Brain microvascular endothelial cell (primary cell): Measurements from ENCODE around the gene SLF1.

ENCODE experiments used
- DNase-seq: peaks from one replicate; pipeline ENCODE4 v3.0.0-alpha.2; 2020
- H3K27ac ChIP-seq: fragments of 250-450 bp; sonication (Bioruptor Pico); 2 replicates; pipeline ENCODE4 v1.5.1; 2020; ENCODE audit warnings: mild to moderate bottlenecking, moderate library complexity
- H3K27me3 ChIP-seq: fragments of 250-450 bp; sonication (Bioruptor Pico); replicated peaks from 2 replicates; pipeline ENCODE4 v1.5.1; 2020; ENCODE audit warnings: mild to moderate bottlenecking
- H3K36me3 ChIP-seq: fragments of 250-450 bp; sonication (Bioruptor Pico); replicated peaks from 2 replicates; pipeline ENCODE4 v1.5.1; 2020; ENCODE audit warnings: mild to moderate bottlenecking
- H3K4me3 ChIP-seq: 2 replicates; pipeline ENCODE4 v1.5.1; 2011; ENCODE audit warnings: low read depth, mild to moderate bottlenecking, control low read depth, low read length, moderate library complexity
- in situ Hi-C: cut with HindIII; loops from 2 replicates; pipeline ENCODE4 v1.10.0; 2017; ENCODE audit warnings: low sequenced_read_pairs, low pct_ligation_motif_present
- TF ChIP-seq, protein P1 (sequence below): IDR thresholded peaks from 2 replicates; pipeline ENCODE4 v1.5.1; 2011; ENCODE audit warnings: low read depth, mild to moderate bottlenecking, moderate library complexity, low read length, control low read depth, inconsistent platforms; ENCODE audit errors: missing control alignments

Gene SLF1

DNA sequence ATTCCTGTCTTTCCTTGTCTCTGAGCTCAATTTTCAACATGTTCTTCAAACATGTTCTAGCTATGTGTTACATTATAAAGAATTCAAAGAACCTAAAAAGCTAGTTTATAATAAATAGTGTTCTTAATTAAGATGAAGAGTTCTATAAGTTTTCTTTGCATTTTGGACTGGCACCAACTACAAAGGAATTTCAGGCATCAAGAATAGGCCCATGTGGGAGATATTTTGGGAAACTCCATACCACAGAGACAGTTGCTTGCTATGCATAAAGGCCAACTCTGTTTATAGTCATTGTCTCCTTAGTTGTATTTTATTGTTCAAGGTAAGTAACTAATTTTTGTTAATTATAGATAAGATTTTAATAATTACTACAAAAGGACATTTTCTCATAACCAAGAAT lies 4.5 kb downstream of the SLF1 start:
- H3K36me3 ChIP-seq = no peaks in the 10 kb centered on the region
- no peaks in the 10 kb centered on the region for H3K27me3 ChIP-seq
- in situ Hi-C loops = no loop called here
- H3K4me3 ChIP-seq = no peak overlapping the region
- TF ChIP-seq, protein P1, sequence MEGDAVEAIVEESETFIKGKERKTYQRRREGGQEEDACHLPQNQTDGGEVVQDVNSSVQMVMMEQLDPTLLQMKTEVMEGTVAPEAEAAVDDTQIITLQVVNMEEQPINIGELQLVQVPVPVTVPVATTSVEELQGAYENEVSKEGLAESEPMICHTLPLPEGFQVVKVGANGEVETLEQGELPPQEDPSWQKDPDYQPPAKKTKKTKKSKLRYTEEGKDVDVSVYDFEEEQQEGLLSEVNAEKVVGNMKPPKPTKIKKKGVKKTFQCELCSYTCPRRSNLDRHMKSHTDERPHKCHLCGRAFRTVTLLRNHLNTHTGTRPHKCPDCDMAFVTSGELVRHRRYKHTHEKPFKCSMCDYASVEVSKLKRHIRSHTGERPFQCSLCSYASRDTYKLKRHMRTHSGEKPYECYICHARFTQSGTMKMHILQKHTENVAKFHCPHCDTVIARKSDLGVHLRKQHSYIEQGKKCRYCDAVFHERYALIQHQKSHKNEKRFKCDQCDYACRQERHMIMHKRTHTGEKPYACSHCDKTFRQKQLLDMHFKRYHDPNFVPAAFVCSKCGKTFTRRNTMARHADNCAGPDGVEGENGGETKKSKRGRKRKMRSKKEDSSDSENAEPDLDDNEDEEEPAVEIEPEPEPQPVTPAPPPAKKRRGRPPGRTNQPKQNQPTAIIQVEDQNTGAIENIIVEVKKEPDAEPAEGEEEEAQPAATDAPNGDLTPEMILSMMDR = no peak
- H3K27ac ChIP-seq = no peak overlapping the region
- no peak for DNase-seq

DNA sequence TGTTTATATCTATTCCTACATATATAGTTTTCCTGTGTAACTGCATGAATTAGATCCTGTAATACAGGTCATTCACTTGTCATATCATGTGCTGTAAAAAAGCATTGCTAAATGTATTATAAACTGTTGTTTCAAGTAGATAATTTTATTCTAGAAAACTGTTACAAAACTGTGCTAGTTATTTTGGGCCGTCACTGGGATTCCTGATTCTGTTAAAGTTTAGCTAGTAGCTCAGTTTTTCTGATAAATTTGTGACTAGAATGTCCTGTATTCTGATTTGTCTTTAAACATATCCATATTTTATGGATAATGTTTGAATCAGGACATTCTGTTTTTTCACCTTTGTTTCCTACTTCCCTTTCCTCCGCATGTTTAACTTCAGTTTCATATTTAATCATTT lies 5.4 kb downstream of the SLF1 start:
- H3K36me3 ChIP-seq = no peaks in the 10 kb centered on the region
- no peaks in the 10 kb centered on the region for H3K27me3 ChIP-seq
- in situ Hi-C loops = no loop called here
- DNase-seq = no peak
- no peak overlapping the region for H3K27ac ChIP-seq
- no peak overlapping the region for H3K4me3 ChIP-seq
- TF ChIP-seq, protein P1 = no peak

DNA sequence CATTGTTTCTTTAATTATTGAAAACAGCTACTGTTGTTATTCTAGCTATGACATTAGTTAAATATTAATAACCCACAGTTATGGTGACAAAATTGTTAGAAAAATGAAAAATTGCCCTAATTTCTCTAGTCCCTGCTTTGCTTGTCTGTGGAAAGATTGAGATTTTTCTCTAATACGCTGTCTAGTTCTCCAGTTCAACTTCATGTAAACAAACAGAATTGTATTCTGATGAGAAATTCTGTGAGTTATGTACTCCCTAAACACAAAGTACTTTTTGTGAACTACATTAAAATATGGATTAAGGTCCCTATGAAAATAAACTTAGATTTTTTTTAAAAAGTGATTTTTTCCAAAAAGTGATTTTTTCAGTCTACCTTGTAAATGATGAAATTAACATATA lies 8.7 kb downstream of the SLF1 start:
- no peaks in the 10 kb centered on the region for H3K36me3 ChIP-seq
- in situ Hi-C loops = no loop called here
- TF ChIP-seq, protein P1 = no peak
- no peaks in the 10 kb centered on the region for H3K27me3 ChIP-seq
- no peak for DNase-seq
- no peak overlapping the region for H3K27ac ChIP-seq
- H3K4me3 ChIP-seq = no peak overlapping the region

DNA sequence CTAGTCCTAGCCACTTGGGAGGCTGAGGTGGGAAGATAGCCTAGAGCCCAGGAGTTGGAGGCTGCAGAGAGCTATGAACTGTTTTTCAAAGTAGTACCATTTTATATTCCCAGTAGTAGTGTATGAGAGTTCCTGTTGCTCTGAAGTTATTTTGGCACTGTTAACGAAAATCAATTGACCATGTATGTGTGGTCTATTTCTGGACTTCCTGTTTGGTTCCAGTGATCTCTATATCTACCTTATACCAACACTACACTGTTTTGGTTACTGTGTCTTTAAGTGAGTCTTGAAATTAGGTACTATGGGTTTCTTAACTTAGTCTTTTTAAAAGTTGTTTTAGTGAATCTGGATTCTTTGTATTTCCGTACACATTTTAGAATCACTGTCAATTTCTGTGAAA lies 13.6 kb downstream of the SLF1 start:
- H3K27ac ChIP-seq = no peak overlapping the region
- TF ChIP-seq, protein P1 = no peak
- in situ Hi-C loops = no loop called here
- no peak overlapping the region for H3K4me3 ChIP-seq
- H3K27me3 ChIP-seq = no peaks in the 10 kb centered on the region
- DNase-seq = no peak
- H3K36me3 ChIP-seq = no peaks in the 10 kb centered on the region

DNA sequence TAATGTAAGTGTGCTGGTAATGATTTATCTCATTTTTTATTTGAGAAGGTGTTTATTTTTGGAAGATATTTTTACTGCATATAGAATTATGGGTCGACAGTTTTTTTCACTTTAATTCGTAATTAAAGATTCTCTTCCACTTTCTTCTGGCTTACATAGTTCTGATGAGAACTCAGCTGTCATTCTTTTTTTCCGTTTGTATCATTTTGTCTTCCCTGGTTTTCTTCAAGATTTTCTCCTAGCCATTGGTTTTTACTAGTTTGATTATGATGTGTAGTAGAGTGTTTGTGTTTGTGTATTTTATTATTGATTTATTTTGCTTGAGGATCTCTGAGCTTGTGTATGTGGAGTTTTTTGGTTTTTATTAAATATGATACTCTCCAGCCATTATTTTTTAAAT lies 21.7 kb downstream of the SLF1 start:
- TF ChIP-seq, protein P1 = no peak
- no peak for DNase-seq

DNA sequence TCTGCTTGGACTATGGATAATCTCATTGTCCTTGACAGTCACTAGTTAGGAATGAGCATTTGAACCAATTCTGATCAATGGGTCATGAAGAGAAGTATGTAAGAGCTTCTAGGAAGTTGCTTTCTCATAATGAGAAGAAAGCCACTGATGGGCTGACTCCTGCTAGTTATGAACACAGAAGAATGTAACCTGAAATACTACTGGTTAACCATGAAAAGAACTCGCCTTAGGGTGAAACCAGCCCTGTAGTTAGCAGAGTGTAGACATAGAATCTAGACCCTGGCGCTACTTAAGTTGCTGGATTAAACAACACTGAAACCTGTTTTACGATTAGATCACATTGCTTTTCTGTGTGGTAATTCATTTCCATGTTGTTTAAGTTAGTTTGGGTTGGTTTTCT lies 26.6 kb downstream of the SLF1 start:
- Histone ChIP-seq H3K27me3 (no peaks in the 10 kb centered on the region), H3K36me3 (no peaks in the 10 kb centered on the region), H3K27ac (no peak overlapping the region), H3K4me3 (no peak overlapping the region)
- DNase-seq = no peak
- in situ Hi-C loops = no loop called here
- TF ChIP-seq, protein P1 = no peak

More for the DNA sequence above, 21.7 kb downstream of the SLF1 start:
- in situ Hi-C loops = no loop called here
- Histone ChIP-seq H3K27me3 (no peaks in the 10 kb centered on the region), H3K36me3 (no peaks in the 10 kb centered on the region), H3K4me3 (no peak overlapping the region), H3K27ac (no peak overlapping the region)
